Peyer's patch (tissue), 4 donors: ENCODE data around the gene CBX8. TPM values are rescaled to one million over a fixed set of nuclear protein-coding genes. Genes with fewer than 3 reads are reported as not detected.

Experiments used
- DNase-seq, 3 donors: peaks; one replicate each; pipeline ENCODE4 v3.0.0-alpha.2; 2017 to 2019
- H3K27ac ChIP-seq, 4 donors: fragments of 200-600 bp; sonication (generic); one replicate each; pipeline ENCODE4 v1.5.1; 2016 to 2019
- H3K27me3 ChIP-seq, 2 donors: fragments of 200-600 bp; sonication (generic); one replicate each; pipeline ENCODE4 v1.5.1; 2019
- H3K36me3 ChIP-seq, 3 donors: fragments of 200-600 bp; sonication (generic); one replicate each; pipeline ENCODE4 v1.5.1; 2016 to 2019
- H3K4me1 ChIP-seq, 4 donors: fragments of 200-600 bp; sonication (generic); one replicate each; pipeline ENCODE4 v1.5.1; 2016 to 2019
- H3K4me3 ChIP-seq, 4 donors: fragments of 200-600 bp; sonication (generic); 1 replicate in 3 of 4; 2 replicates in 1 of 4; pipeline ENCODE4 v1.5.1; 2016 to 2019; ENCODE audit warnings: mild to moderate bottlenecking in 1 of 4
- H3K9me3 ChIP-seq, 4 donors: fragments of 200-600 bp; sonication (generic); one replicate each; pipeline ENCODE4 v1.5.1; 2016 to 2019; ENCODE audit warnings: mild to moderate bottlenecking in 1 of 4
- POLR2A ChIP-seq, 2 donors: fragments of 450-650 bp; IDR thresholded peaks; one replicate each; pipeline ENCODE4 v1.5.1; 2017; ENCODE audit warnings: antibody characterized with exemption in 2 of 2, mild to moderate bottlenecking in 2 of 2, moderate library complexity in 2 of 2
- total RNA-seq, 4 donors: library from RNA; depleted of rRNA; stranded (reverse); fragments of >200 nt; gene quantifications; one replicate each; pipeline ENCODE4 v1.1.0, GENCODE V29; 2016
- TF ChIP-seq, protein P1 (sequence below), 6 experiments: fragments of 450-650 bp in 4 of 6; fragments of 200-600 bp in 2 of 6; sonication (generic) in 1 of 6; IDR thresholded peaks; one replicate each; pipeline ENCODE4 v1.5.1; 2017 to 2019; ENCODE audit warnings: antibody characterized with exemption in 6 of 6, mild to moderate bottlenecking in 3 of 6, moderate library complexity in 1 of 6

CBX8 gene
- total RNA-seq, 4 donors from 2014 or later, result 2.5 to 14.9 (median 3.5) TPM

- Histone ChIP-seq H3K27me3 (peaks cover 7 to 98% of the 10 kb centered on the region in 2 donors), H3K27ac (no peak overlapping the region), H3K4me3 (no peak overlapping the region), H3K9me3 (peaks cover 0 to 23% (median 0%) of the 10 kb centered on the region in 4 donors), H3K4me1 (peaks cover 5 to 47% (median 9%) of the 10 kb centered on the region in 4 donors), H3K36me3 (no peaks in the 10 kb centered on the region)
- DNase-seq, result no peak
- TF ChIP-seq, protein P1, sequence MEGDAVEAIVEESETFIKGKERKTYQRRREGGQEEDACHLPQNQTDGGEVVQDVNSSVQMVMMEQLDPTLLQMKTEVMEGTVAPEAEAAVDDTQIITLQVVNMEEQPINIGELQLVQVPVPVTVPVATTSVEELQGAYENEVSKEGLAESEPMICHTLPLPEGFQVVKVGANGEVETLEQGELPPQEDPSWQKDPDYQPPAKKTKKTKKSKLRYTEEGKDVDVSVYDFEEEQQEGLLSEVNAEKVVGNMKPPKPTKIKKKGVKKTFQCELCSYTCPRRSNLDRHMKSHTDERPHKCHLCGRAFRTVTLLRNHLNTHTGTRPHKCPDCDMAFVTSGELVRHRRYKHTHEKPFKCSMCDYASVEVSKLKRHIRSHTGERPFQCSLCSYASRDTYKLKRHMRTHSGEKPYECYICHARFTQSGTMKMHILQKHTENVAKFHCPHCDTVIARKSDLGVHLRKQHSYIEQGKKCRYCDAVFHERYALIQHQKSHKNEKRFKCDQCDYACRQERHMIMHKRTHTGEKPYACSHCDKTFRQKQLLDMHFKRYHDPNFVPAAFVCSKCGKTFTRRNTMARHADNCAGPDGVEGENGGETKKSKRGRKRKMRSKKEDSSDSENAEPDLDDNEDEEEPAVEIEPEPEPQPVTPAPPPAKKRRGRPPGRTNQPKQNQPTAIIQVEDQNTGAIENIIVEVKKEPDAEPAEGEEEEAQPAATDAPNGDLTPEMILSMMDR (IDR thresholded peaks at IDR 0.05), result no peak
- TF ChIP-seq POLR2A (IDR thresholded peaks at IDR 0.05), result no peak
Observed at GRCh38 chr17:79804856-79805696, 8.2 kb upstream of the CBX8 start.

DNA sequence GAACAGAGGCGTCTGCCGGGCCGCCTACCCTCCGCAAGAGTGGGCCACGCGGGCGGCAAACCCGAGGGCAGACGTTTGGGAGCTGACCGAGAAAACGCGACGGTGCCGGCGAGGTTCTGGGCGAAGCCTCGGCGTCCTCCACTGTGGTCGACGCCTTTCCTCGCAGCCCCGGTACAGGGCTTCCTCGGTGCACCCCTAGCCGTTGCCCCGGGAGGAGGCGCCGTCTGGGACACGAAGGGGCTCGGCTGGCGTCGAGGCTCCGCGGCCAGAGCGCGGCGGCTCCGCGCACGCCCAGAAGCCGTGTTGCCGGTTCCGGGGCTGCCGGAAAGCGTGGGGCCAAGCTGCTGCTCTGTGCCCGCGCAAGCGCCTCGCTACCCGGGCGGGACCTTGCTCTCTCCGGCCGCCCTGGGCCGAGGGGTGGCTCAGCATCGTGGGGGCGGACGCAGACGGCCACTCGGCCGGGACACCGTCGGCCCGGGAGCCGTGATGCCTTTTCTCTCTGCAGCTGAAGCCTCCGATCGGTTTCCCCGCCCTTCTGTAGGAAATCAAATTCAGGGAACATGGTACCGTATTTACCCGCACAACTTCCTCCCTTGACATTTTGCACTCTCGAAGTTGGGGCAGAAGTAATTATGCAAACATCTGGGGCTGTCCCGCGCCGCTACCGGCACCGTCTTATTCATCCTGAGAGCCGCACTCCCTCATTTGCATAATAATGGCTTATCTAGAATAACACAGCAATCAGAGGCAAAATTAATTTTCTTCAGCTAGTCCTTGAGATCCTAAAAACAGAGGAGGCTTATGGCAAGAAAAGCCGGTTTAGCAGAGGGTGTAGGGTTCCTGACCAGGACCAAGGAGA lies 7.3 kb upstream of the CBX8 start:
- no peak overlapping the region for H3K27ac ChIP-seq
- H3K9me3 ChIP-seq, result peaks cover 0 to 25% (median 0%) of the 10 kb centered on the region in 4 donors
- peaks cover 0 to 44% (median 9%) of the 10 kb centered on the region in 4 donors for H3K4me1 ChIP-seq
- no peak for TF ChIP-seq POLR2A (IDR thresholded peaks at IDR 0.05)
- TF ChIP-seq, protein P1 (IDR thresholded peaks at IDR 0.05), result no peak
- H3K4me3 ChIP-seq, result peak overlapping the region in 3 of 4 donors; percentile 13 to 22 (median 16)
- no peaks in the 10 kb centered on the region for H3K36me3 ChIP-seq
- peak; percentile 55 to 66 (median 63) for DNase-seq
- peaks cover 7 to 100% of the 10 kb centered on the region in 2 donors for H3K27me3 ChIP-seq

GRCh38 chr17:79803421-79803996 lies 6.6 kb upstream of the CBX8 start:
- TF ChIP-seq, protein P1 (IDR thresholded peaks at IDR 0.05), result no peak
- Histone ChIP-seq H3K4me1 (peaks cover 0 to 46% (median 12%) of the 10 kb centered on the region in 4 donors), H3K27me3 (peaks cover 7 to 100% of the 10 kb centered on the region in 2 donors), H3K9me3 (peaks cover 0 to 29% (median 0%) of the 10 kb centered on the region in 4 donors), H3K4me3 (no peak overlapping the region), H3K27ac (no peak overlapping the region), H3K36me3 (no peaks in the 10 kb centered on the region)
- DNase-seq, result no peak

- DNase-seq, result no peak
- Histone ChIP-seq H3K27me3 (peaks cover 7 to 100% of the 10 kb centered on the region in 2 donors), H3K4me3 (no peak overlapping the region), H3K9me3 (peaks cover 0 to 34% (median 0%) of the 10 kb centered on the region in 4 donors), H3K36me3 (no peaks in the 10 kb centered on the region), H3K27ac (no peak overlapping the region), H3K4me1 (peaks cover 5 to 52% (median 17%) of the 10 kb centered on the region in 4 donors)
- TF ChIP-seq POLR2A (IDR thresholded peaks at IDR 0.05), result no peak
- TF ChIP-seq, protein P1 (IDR thresholded peaks at IDR 0.05), result no peak
Observed at GRCh38 chr17:79802736-79803420, 6.0 kb upstream of the CBX8 start.
